B cell (primary cell): ENCODE measurements around the gene CAPN5. TPM values are rescaled to one million over a fixed set of nuclear protein-coding genes. Genes with fewer than 3 reads are reported as not detected.

Experiments used
- ATAC-seq: fragments of 200-7000 bp; cut with Tn5 transposase; one replicate; pipeline ENCODE4 v1.10.0; 2021; ENCODE audit warnings: low read depth, mild to moderate bottlenecking, moderate number of reproducible peaks, moderate library complexity
- CTCF ChIA-PET: fragments of 350-600 bp; sonication (Branson Sonifier 250); formaldehyde crosslinking; loops from one replicate; lab custom pipeline; 2021; ENCODE audit warnings: antibody characterized with exemption, inconsistent platforms; lab: Charles Lee
- POLR2A ChIA-PET: fragments of 350-600 bp; sonication (Branson Sonifier 250); formaldehyde crosslinking; loops from one replicate; lab custom pipeline; 2021; ENCODE audit warnings: antibody characterized with exemption; lab: Charles Lee
- DNase-seq: peaks from one replicate; pipeline ENCODE4 v3.0.0; 2013
- H2AFZ ChIP-seq: 2 replicates; pipeline ENCODE4 v1.6.1; 2012; ENCODE audit warnings: mild to moderate bottlenecking, low read depth, low read length; ENCODE audit not compliant: insufficient read depth, poor library complexity, severe bottlenecking
- H3K27ac ChIP-seq, 2 donors: 1 replicate in 1 of 2; 2 replicates in 1 of 2; pipeline ENCODE4 v1.5.1; 2012 to 2013; ENCODE audit warnings: low read length in 2 of 2, mild to moderate bottlenecking in 2 of 2, moderate library complexity in 1 of 2
- H3K27me3 ChIP-seq, 4 experiments: fragments of 200-600 bp in 1 of 4; sonication (generic) in 1 of 4; replicated peaks in 1 of 4; 1 replicate in 2 of 4; 2 replicates in 2 of 4; pipeline versions ENCODE4 v1.6.1 to v1.7.0; 2013 to 2016; ENCODE audit warnings: low read length in 3 of 4, mild to moderate bottlenecking in 2 of 4, mixed read lengths in 1 of 4, moderate library complexity in 1 of 4; ENCODE audit not compliant: insufficient read depth in 4 of 4, control insufficient read depth in 3 of 4; ENCODE audit errors: control extremely low read depth in 1 of 4
- H3K36me3 ChIP-seq, 2 experiments: replicated peaks in 1 of 2; 1 replicate in 1 of 2; 2 replicates in 1 of 2; pipeline versions ENCODE4 v1.6.1 to v1.7.1; 2013; ENCODE audit warnings: low read length in 1 of 2; ENCODE audit not compliant: insufficient read depth in 2 of 2, control insufficient read depth in 1 of 2; ENCODE audit errors: control extremely low read depth in 1 of 2, extremely low read depth in 1 of 2
- H3K4me1 ChIP-seq, 2 donors: fragments of 200-600 bp in 1 of 2; sonication (generic) in 1 of 2; 1 replicate in 1 of 2; 2 replicates in 1 of 2; pipeline versions ENCODE4 v1.5.1 to v1.6.1; 2013 to 2017; ENCODE audit warnings: low read length in 2 of 2; ENCODE audit not compliant: control insufficient read depth in 2 of 2, insufficient read depth in 2 of 2
- H3K4me2 ChIP-seq: replicated peaks from 2 replicates; pipeline ENCODE3; 2012; ENCODE audit warnings: mild to moderate bottlenecking, low read depth, low read length; ENCODE audit not compliant: poor library complexity, severe bottlenecking
- H3K4me3 ChIP-seq, 5 experiments: fragments of 200-600 bp in 1 of 5; sonication (generic) in 1 of 5; 1 replicate in 3 of 5; 2 replicates in 2 of 5; pipeline versions ENCODE4 v1.5.1 to v1.7.0; 2011 to 2016; ENCODE audit warnings: low read length in 4 of 5, mild to moderate bottlenecking in 4 of 5, low read depth in 2 of 5, control low read depth in 1 of 5, moderate library complexity in 1 of 5; ENCODE audit not compliant: insufficient read depth in 1 of 5; ENCODE audit errors: control extremely low read depth in 1 of 5, extremely low read depth in 1 of 5
- H3K79me2 ChIP-seq: fragments of 200-600 bp; sonication (generic); one replicate; pipeline ENCODE4 v1.6.0; 2016; ENCODE audit warnings: low read length; ENCODE audit not compliant: control insufficient read depth, insufficient read depth
- H3K9ac ChIP-seq: fragments of 200-600 bp; sonication (generic); 2 replicates; pipeline ENCODE4 v1.6.1; 2017; ENCODE audit warnings: mild to moderate bottlenecking, low read length, moderate library complexity
- H3K9me3 ChIP-seq, 3 donors: one replicate each; pipeline versions ENCODE4 v1.6.1 to v1.7.1; 2013; ENCODE audit warnings: low read length in 2 of 3; ENCODE audit not compliant: control insufficient read depth in 2 of 3, insufficient read depth in 1 of 3; ENCODE audit errors: control extremely low read depth in 1 of 3
- H4K20me1 ChIP-seq: 2 replicates; pipeline ENCODE4 v1.6.0; 2012; ENCODE audit warnings: mild to moderate bottlenecking, low read length; ENCODE audit not compliant: insufficient read depth, control insufficient read depth, poor library complexity, severe bottlenecking
- H3K27ac Mint-ChIP-seq: one replicate; pipeline ENCODE4 v1.8.0; 2021; ENCODE audit warnings: mixed read lengths
- H3K27me3 Mint-ChIP-seq: one replicate; pipeline ENCODE4 v1.8.0; 2021; ENCODE audit warnings: mixed read lengths
- H3K4me1 Mint-ChIP-seq: one replicate; pipeline ENCODE4 v1.8.0; 2021; ENCODE audit warnings: mixed read lengths
- H3K4me3 Mint-ChIP-seq: one replicate; pipeline ENCODE4 v1.8.0; 2021; ENCODE audit warnings: mixed read lengths
- H3K9me3 Mint-ChIP-seq: one replicate; pipeline ENCODE4 v1.8.0; 2022; ENCODE audit warnings: mixed read lengths; ENCODE audit not compliant: insufficient read depth
- CTCF ChIP-seq: fragments of 200-600 bp; IDR thresholded peaks from one replicate; pipeline ENCODE4 v1.8.0; 2022; ENCODE audit warnings: antibody characterized with exemption, mild to moderate bottlenecking
- EZH2 ChIP-seq: IDR thresholded peaks from 2 replicates; pipeline ENCODE4 v1.6.1; 2012; ENCODE audit warnings: borderline replicate concordance, low read depth, mild to moderate bottlenecking, moderate library complexity, low read length; ENCODE audit not compliant: insufficient read depth, poor library complexity, severe bottlenecking
- WGBS: methylation state at CpG from one replicate; pipeline ENCODE4 v1.1.5; 2013; ENCODE audit warnings: missing lambda C conversion rate; ENCODE audit not compliant: insufficient coverage; 5-methylcytosine and 5-hydroxymethylcytosine counted together
- intact Hi-C: fragments of 100-400 bp; cut with micrococcal nuclease; formaldehyde crosslinking; loops from one replicate; pipeline ENCODE4 v1.10.0; 2022
- polyA plus RNA-seq: library from polyadenylated mRNA; depleted of rRNA; stranded (reverse); fragments of >200 nt; gene quantifications from 2 replicates; pipeline ENCODE4 v1.2.3, GENCODE V29; 2012
- total RNA-seq, 2 donors: library from RNA; stranded (reverse); fragments of 120-200 nt in 1 of 2; gene quantifications; 1 replicate in 1 of 2; 2 replicates in 1 of 2; pipeline versions ENCODE4 v1.2.3 to v1.2.4, GENCODE V29; 2013 to 2022

CAPN5 gene
- total and polyA plus RNA-seq, 2 donors (not counting 1 experiment from before 2014, with no cell fraction given): 0.74 to 0.78 TPM

- H3K4me3 ChIP-seq: no peak overlapping the region
- intact Hi-C loops: no loop called here
- WGBS: 77% methylated on average over 16 of the region's 20 CpGs
- no peaks in the 10 kb centered on the region for H4K20me1 ChIP-seq
- TF ChIP-seq CTCF: no peak
- no peak for TF ChIP-seq EZH2
- no peaks in the 10 kb centered on the region for H3K36me3 ChIP-seq
- H2AFZ ChIP-seq: no peak overlapping the region
- peaks cover 0 to 5% of the 10 kb centered on the region in 2 donors for H3K4me1 ChIP-seq
- Mint-ChIP-seq H3K27me3 (peaks cover 6% of the 10 kb centered on the region), H3K27ac (no peak overlapping the region), H3K4me1 (no peaks in the 10 kb centered on the region), H3K9me3 (no peaks in the 10 kb centered on the region), H3K4me3 (no peak overlapping the region)
- H3K79me2 ChIP-seq: no peaks in the 10 kb centered on the region
- CTCF ChIA-PET: no interaction called here
- DNase-seq: no peak
- H3K9me3 ChIP-seq: no peaks in the 10 kb centered on the region
- H3K4me2 ChIP-seq: no peak overlapping the region
- no peak overlapping the region for H3K27ac ChIP-seq
- H3K9ac ChIP-seq: no peak overlapping the region
- POLR2A ChIA-PET: no interaction called here
- peaks cover 0 to 3% (median 0%) of the 10 kb centered on the region in 4 experiments for H3K27me3 ChIP-seq
- no peak for ATAC-seq
These were observed 86.8 kb downstream of the CAPN5 start for GRCh38 chr11:77153276-77154185.
